ENCODE data around the gene OR2B6.

- TF ChIP-seq CTCF (IDR thresholded peaks at IDR 0.05) (no peak), POLR2A (IDR thresholded peaks at IDR 0.05) (no peak)
Measured at GRCh38 chr6:27980111-27980510, 23.1 kb downstream of the OR2B6 start.
